NCI-H82 treated with DMSO at 0.1 percent for 48 hours (cell line): ENCODE data around the gene PDS5B.

Experiments used
- DNase-seq: peaks from one replicate; lab custom pipeline; 2025; ENCODE audit not compliant: unreplicated experiment; lab: John Stamatoyannopoulos, UW

The PDS5B gene

DNA sequence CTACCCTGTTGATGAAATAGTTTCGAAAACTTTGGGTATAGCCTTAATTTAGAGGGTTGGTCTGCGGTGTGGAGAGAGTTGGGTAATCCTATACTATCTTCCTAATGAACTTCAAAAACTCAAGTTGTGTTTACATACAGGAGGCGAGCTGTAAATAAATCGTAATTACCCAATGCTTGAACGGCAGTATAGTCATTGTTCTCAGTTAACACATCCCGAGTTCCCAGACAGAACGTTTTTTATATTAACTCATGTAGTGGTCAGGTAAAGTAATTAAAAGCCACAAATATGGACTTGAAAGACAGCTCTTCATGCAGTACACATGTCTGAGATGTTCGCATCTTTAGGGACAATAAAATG is 1.5 kb downstream of the PDS5B start:
- no peak for DNase-seq

DNA sequence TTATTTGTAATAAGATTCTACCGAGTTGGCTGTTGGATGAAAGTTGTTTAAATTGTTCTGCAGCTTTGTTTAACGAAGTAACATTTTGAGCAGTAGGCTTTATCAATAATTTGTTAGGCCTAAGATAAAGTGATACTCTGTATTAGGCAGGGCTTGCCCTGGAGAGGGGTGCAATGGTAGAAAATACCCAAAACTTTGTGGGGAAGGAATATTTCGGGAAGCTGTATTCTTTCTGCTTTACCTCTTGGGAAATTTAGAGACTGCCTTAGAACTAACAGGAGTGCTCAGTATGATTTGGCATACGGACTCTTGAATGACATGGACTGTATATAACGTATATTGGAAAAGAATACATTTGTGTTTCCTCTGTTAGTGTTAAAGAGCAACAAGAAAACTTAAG is 2.5 kb downstream of the PDS5B start:
- DNase-seq, result no peak

- DNase-seq, result no peak
These were observed 3.2 kb downstream of the PDS5B start for GRCh38 chr13:32589471-32589870.

DNA sequence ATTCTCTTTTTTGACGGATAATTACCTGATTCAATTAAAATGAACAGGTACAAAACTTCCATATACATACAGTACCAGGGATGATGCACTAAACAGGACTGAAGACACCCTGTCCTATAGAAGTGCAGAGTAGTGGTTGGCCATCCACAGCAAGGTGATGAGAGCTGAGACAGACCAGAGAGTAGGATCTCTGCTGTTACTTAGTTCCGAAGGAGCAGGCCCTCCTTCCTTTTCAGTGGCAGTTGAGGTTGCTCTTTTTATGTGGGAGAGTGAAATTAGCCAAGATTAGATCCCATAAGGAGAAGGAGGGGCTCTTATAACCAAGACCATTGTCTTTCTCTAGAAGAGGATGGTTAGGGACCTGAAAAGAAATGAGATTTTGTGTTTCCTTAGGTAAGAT is 4.0 kb downstream of the PDS5B start:
- no peak for DNase-seq

- DNase-seq, result no peak
These were observed 5.8 kb downstream of the PDS5B start for GRCh38 chr13:32592082-32592481.

DNA sequence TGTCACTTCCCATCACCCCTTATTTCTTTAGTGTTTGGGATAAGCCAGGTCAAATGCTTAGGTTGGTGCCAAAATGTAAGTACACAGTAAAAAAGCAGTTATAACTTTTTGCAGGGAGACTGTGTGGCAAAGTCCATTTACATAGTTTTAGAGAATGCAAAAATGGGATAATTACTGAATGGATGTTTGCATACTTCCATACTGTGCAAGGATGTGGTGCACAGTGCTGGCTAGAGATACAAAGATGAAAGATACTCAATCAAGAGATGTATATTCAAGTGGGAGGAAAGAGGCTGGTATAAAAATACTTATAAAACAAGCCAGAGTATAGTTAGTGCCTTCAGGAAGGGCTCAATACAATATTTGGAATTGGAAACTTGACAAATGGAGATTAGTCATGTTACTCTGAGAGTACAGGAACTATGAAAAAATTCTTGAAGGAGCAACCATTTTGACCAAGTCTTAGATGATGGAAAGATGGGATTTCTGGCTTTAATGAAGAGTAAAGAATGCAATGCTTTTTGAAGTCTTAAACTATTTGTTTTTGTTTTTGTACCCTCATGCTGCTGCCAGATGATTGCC is 8.0 kb downstream of the PDS5B start:
- no peak for DNase-seq

DNA sequence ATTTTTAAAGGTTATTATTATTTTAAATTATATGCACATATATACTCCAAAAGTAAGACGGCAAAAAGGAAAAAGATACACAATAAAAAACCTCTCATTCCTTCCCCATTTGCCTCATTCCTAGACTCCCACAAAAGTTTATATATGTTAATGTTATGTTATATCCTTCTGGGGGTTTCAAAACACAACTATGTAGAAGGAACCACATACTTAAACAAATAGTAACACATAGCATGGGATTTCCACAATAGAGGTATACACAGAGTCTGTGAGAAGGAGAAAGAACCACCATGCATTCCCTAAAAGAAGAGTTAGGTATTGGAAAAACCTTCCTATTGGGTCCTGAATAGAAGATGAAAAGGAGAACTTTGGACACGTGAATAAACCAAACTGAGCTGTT is 9.1 kb downstream of the PDS5B start:
- DNase-seq, result no peak

DNA sequence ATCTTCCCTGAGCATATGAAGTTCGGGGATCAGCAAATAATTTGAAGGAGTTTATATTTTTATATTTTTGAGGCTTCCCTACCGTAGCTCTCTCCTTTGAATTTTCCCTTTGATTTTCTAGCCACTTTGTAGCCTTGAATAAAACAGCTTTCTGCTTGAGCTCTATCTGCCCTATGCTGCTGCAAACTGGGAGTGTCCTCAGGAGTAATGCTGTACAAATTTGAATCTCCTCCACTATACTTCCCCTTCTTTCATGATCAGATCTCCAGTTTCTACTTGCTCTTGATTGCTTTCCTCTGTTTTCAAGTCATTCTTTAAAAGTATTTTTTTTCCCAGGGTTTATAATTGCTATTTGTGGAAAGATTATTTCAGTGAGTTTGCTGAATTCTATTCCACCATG is 14.6 kb downstream of the PDS5B start:
- no peak for DNase-seq

GRCh38 chr13:32609428-32609827 is 23.2 kb downstream of the PDS5B start:
- no peak for DNase-seq

- DNase-seq, result no peak
These were observed 24.3 kb downstream of the PDS5B start for GRCh38 chr13:32610538-32610937.

- no peak for DNase-seq
These were observed 24.7 kb downstream of the PDS5B start for GRCh38 chr13:32610977-32611376.

DNA sequence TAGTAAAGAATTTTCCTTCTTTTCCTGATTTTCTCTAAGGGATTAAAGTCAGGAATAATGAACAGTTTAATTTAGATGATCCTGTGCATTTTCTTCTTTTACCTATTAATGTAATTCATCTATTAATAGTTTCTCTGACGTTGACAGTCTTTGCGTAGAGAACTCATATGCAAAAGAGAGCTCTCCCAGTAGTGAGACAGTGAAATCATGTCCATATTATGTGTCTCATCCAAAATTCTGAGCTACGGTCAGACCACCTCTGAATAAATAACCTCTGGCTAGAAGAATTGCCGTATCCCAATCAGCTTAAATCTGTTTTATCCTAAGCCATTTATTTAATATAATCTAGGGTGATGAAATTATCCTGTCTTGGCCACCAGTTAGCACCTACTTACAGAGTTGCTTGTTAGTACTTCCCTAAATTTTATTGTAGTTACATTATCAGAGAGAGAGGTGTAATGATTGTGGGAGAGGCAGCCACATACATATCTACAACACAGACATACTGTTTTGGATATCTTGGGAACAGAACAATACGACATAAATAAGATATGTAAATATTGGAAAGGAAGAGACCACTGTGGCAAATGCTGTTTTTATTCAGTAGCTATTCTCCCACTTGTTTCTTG is 30.7 kb downstream of the PDS5B start:
- DNase-seq, result no peak

- DNase-seq, result no peak
These were observed 36.6 kb downstream of the PDS5B start for GRCh38 chr13:32622827-32623226.

DNA sequence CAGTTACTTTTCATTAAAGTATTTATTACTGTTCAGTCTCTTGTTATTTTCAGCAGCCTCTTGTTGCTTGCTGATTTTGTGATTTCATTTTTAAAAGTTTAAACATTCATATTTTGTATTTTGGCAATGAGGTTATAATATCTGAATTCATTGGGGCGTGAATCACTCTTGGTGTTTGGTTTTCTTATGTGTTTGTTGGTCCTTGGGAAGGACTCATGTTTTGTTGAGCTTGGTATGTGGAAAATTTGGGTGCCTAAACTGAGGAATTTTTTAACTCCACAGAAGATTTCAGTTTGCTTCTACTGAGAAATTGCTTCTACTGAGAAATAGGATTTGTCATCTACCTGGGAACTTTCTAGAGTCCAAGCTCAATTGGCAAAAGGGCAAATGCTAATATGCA is 38.2 kb downstream of the PDS5B start:
- no peak for DNase-seq

DNA sequence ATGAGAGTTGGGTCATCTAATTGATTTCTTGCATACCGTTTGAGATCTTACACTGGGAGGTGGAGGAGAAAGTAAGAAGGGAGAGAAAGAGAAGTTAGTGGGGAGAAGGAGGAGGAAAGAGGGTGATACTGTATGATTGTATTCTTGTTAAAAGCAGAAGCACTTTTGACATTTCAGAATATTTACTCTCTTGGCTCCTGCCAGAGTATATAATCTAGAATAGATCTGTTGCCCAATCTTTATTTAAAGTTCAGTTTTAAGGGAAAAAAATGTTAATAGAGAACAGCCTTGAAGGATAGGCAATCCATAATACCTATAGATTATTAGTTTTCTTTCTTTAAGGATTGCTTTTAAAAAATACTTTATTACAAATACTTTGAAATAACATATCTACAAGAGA is 41.5 kb downstream of the PDS5B start:
- DNase-seq, result no peak

DNA sequence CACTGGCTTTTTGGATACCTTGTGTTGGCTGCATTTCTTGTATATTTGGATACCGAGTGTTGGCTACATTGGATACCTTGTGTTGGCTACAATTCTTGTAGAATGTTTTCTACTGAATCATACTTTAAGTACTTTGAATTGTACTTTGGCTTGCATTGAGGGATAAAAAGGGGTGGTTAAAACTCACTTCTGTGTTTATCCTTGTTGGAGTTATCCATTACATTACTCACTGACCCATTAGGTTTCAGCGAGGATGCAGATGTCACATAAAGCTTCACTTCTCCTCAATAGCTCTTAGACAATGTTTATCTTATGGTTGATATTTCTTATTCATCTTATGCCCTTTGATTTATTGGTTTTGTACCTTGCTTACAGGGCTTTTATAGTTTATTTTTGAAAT is 43.1 kb downstream of the PDS5B start:
- no peak for DNase-seq

- no peak for DNase-seq
These were observed 43.6 kb downstream of the PDS5B start for GRCh38 chr13:32629866-32630265.

DNA sequence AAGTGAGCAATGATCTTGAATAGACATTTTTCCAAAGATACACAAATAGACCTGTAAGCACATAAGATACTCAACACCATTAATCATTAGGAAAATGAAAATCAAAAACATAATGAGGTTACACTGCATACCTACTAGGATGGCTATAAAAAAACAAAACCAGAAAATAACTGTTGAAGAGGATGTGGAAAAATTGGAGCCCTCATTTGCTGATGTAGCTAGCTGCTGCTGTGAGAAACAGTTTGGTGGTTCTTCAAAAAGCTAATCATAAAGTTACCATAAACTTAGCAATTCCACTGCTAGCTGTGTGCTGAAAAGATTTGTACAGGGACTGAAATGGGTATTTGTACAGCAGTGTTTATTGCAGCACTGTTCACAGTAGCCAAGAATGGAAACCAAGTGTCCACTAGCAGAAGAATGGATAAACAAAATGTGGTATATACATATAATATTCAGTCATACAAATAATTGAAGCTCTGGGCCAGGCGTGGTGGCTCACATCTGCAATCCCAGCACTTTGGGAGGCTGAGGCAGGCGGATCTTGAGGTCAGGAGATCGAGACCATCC is 46.2 kb downstream of the PDS5B start:
- no peak for DNase-seq

DNA sequence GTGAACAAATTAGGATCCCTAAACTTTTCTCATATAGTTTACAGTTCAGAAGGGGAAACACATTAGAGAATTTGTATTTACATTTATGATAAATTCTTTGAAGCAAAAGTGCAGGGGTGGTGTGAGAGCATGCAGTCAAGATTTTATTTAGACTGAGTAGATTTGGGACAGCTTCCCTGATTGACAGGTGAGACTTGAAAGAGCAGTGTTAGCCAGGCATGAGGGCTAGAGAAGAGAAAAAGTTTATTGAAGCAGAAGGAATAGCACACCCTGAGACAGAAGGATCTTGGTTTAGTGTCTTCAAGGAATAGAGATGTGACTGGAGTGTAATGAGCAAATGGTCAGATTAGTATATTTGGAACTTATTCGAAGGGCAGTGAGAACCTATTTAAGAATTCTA is 50.5 kb downstream of the PDS5B start:
- no peak for DNase-seq

GRCh38 chr13:32638739-32639138 is 52.5 kb downstream of the PDS5B start:
- no peak for DNase-seq

- DNase-seq, result peak; percentile 30
These were observed 53.4 kb downstream of the PDS5B start for GRCh38 chr13:32639502-32640105.

DNA sequence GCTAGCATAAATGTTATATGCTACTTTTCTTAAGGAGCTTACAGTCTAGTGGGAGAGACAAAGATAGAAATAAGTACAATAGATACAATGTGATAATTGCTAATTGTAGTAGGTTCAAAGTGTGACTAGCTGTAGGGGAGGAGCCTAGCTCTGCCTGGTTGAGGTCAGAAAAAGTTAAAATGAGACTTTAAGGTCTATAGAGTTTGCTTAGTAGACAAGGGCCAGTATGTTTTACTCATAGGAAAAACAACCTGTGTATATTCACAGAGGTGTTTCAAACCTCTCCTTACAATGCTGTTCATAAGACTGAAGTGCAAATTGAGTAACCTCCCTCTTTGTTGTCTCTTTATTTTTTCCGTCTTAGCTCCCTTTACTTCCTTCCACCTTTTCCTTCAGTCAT is 56.1 kb downstream of the PDS5B start:
- DNase-seq, result no peak

DNA sequence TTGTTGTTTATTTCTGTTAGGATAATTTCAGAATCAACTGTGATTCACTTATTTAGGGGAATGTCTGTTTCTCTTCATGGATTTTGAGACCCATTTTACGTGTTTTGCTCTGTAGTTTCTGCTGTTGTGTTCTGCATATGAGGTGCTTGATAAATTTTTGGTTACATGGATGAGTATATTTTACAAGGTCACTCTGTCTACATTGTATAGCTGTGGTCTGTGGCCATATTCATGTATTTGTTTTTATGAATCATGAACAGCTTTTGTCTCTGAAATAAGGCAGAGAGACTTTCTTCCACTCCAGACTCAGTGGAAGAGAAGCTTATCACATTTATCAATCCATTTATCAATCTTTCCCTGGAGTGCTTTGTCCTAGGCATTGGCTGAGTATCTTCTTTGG is 56.6 kb downstream of the PDS5B start:
- DNase-seq, result no peak
